ENCODE measurements around the gene DUSP8.
A peak's percentile ranks its signal among the peaks of the same experiment; 100 is the strongest.

Gene DUSP8

GRCh38 chr11:1530686-1531448 lies 41.2 kb downstream of the DUSP8 start:
- no peak for DNase-seq

GRCh38 chr11:1529774-1530173 lies 42.3 kb downstream of the DUSP8 start:
- DNase-seq = no peak

GRCh38 chr11:1529286-1529685 lies 42.8 kb downstream of the DUSP8 start:
- no peak for DNase-seq

- DNase-seq = no peak
Measured at GRCh38 chr11:1528710-1529109, 43.4 kb downstream of the DUSP8 start.

- DNase-seq = no peak
Measured at GRCh38 chr11:1526785-1527184, 45.3 kb downstream of the DUSP8 start.

GRCh38 chr11:1523779-1524178 lies 48.3 kb downstream of the DUSP8 start:
- no peak for DNase-seq

GRCh38 chr11:1523077-1523476 lies 49.0 kb downstream of the DUSP8 start:
- no peak for DNase-seq

GRCh38 chr11:1522081-1522424 lies 50.0 kb downstream of the DUSP8 start:
- DNase-seq = no peak

GRCh38 chr11:1521382-1522080 lies 50.5 kb downstream of the DUSP8 start:
- no peak for DNase-seq

- DNase-seq = no peak
Measured at GRCh38 chr11:1520663-1521267, 51.3 kb downstream of the DUSP8 start.

- DNase-seq = no peak
Measured at GRCh38 chr11:1520209-1520662, 51.8 kb downstream of the DUSP8 start.

GRCh38 chr11:1519028-1520010 lies 52.8 kb downstream of the DUSP8 start:
- DNase-seq = no peak

GRCh38 chr11:1518301-1518700 lies 53.8 kb downstream of the DUSP8 start:
- DNase-seq = no peak

- DNase-seq = no peak
Measured at GRCh38 chr11:1517117-1518005, 54.7 kb downstream of the DUSP8 start.

GRCh38 chr11:1516273-1517067 lies 55.6 kb downstream of the DUSP8 start:
- DNase-seq = peak; percentile 17

GRCh38 chr11:1515082-1516060 lies 56.7 kb downstream of the DUSP8 start:
- peak; percentile 9 for DNase-seq

GRCh38 chr11:1514336-1515061 lies 57.6 kb downstream of the DUSP8 start:
- DNase-seq = no peak

GRCh38 chr11:1513326-1514296 lies 58.5 kb downstream of the DUSP8 start:
- DNase-seq = no peak

Measured in amniotic stem cell (primary cell).